ENCODE measurements around the gene SQOR.

GRCh38 chr15:45674677-45675076 lies 39.8 kb downstream of the SQOR start:
- TF ChIP-seq CTCF (IDR thresholded peaks at IDR 0.05) = no peak
- TF ChIP-seq POLR2AphosphoS5 (IDR thresholded peaks at IDR 0.05) = no peak

All from stomach (tissue), 4 donors.